Lung (tissue), 12 donors: ENCODE data around the gene HCRT. TPM values are rescaled to one million over a fixed set of nuclear protein-coding genes. Genes with fewer than 3 reads are reported as not detected.

Experiments used
- ATAC-seq: fragments of 200-7000 bp; cut with Tn5 transposase; one replicate; pipeline ENCODE4 v1.9.1; 2020; ENCODE audit warnings: moderate number of reproducible peaks; ENCODE audit not compliant: insufficient read depth, low FRiP score
- DNase-seq, 3 donors: peaks; one replicate each; pipeline ENCODE4 v3.0.0-alpha.2; 2013 to 2017
- H3K27ac ChIP-seq, 2 donors: one replicate each; pipeline ENCODE4 v1.5.1; 2013; ENCODE audit warnings: mild to moderate bottlenecking in 2 of 2, moderate library complexity in 2 of 2, control low read depth in 1 of 2, inconsistent platforms in 1 of 2, low read depth in 1 of 2, low read length in 1 of 2
- H3K27me3 ChIP-seq, 3 donors: one replicate each; pipeline ENCODE4 v1.5.1; 2013; ENCODE audit warnings: low read length in 2 of 3; ENCODE audit not compliant: control insufficient read depth in 3 of 3, insufficient read depth in 3 of 3
- H3K36me3 ChIP-seq, 4 donors: one replicate each; pipeline ENCODE4 v1.5.1; 2013; ENCODE audit warnings: low read length in 4 of 4, mild to moderate bottlenecking in 1 of 4, moderate library complexity in 1 of 4; ENCODE audit not compliant: control insufficient read depth in 4 of 4, insufficient read depth in 4 of 4
- H3K4me1 ChIP-seq, 5 donors: one replicate each; pipeline ENCODE4 v1.5.1; 2013; ENCODE audit warnings: low read length in 5 of 5, mild to moderate bottlenecking in 2 of 5, moderate library complexity in 1 of 5; ENCODE audit not compliant: control insufficient read depth in 5 of 5, insufficient read depth in 5 of 5
- H3K4me3 ChIP-seq: one replicate; pipeline ENCODE4 v1.5.1; 2013; ENCODE audit warnings: mild to moderate bottlenecking, control low read depth, moderate library complexity
- H3K9ac ChIP-seq, 2 donors: one replicate each; pipeline ENCODE4 v1.5.1; 2013; ENCODE audit warnings: low read length in 2 of 2, control low read depth in 1 of 2; ENCODE audit not compliant: insufficient read depth in 1 of 2
- H3K9me3 ChIP-seq, 4 donors: one replicate each; pipeline ENCODE4 v1.5.1; 2013; ENCODE audit warnings: low read length in 3 of 4, mild to moderate bottlenecking in 1 of 4, moderate library complexity in 1 of 4; ENCODE audit not compliant: control insufficient read depth in 4 of 4, insufficient read depth in 3 of 4
- WGBS, 2 donors: extraction: QIAGEN DNeasy Blood & Tissue Kit; methylation state at CpG; one replicate each; pipeline ENCODE4 v1.1.7; 2013; 5-methylcytosine and 5-hydroxymethylcytosine counted together
- polyA plus RNA-seq, 2 donors: library from polyadenylated mRNA; stranded (reverse); fragments of 200-250 nt; gene quantifications; one replicate each; pipeline ENCODE4 v1.2.1, GENCODE V29; 2013
- total RNA-seq, 2 donors: library from RNA; depleted of rRNA in 1 of 2; stranded (reverse); fragments of >200 nt in 1 of 2; gene quantifications; one replicate each; pipeline ENCODE4 v1.2.1, GENCODE V29; 2014 to 2021
- TF ChIP-seq, protein P1 (sequence below): IDR thresholded peaks from 2 replicates; pipeline ENCODE4 v1.5.1; 2012; ENCODE audit warnings: mild to moderate bottlenecking; ENCODE audit errors: control extremely low read depth, extremely low read depth
- donor health status: control.
- donor health status: control.
- donor health status: Bipolar disorder and iron deficiency.
- donor health status: healthy.
- donor health status: DM: yes; HTN: yes; CAD: no.

The HCRT gene
- total and polyA plus RNA-seq, 4 donors = not detected

DNA sequence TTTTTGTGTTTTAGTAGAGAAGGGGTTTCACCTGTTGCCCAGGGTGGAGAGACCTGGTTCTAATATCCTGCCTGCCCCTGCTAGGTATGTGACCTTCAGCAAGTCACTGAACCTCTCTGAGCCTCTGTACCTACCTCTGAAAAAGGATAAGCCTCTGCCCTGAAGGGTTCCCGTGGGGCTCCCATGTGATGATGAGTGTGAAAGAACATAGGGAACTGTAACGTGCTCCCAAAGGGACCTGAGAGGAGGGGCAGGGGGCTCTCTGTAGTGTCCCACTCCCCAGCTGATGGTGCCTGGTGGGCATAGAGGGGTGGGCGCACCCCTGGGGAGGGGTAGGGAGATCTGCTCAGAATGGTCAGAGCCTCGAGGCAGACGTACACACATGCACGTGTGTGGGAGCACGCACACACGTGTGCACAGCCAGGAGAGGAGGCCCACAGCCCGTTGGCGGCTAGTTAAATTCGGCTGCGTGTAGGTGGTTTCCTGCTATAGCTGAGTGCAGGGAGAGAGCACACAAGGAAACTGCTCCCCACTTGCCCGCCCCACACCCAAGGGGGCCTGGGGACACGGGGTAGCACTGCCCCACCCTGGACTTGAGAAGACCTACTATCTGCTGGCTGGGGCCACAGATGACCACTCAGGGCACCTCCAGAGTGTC lies 11.0 kb downstream of the HCRT start:
- WGBS, 2 donors = 66 to 71% methylated on average over 14 of the region's 14 CpGs
- Histone ChIP-seq H3K36me3 (no peaks in the 10 kb centered on the region), H3K27ac (no peak overlapping the region), H3K27me3 (peaks cover 0 to 13% (median 6%) of the 10 kb centered on the region in 3 donors), H3K4me1 (peaks cover 0 to 7% (median 0%) of the 10 kb centered on the region in 5 donors), H3K4me3 (no peak overlapping the region), H3K9ac (no peak overlapping the region), H3K9me3 (no peaks in the 10 kb centered on the region)
- TF ChIP-seq, protein P1, sequence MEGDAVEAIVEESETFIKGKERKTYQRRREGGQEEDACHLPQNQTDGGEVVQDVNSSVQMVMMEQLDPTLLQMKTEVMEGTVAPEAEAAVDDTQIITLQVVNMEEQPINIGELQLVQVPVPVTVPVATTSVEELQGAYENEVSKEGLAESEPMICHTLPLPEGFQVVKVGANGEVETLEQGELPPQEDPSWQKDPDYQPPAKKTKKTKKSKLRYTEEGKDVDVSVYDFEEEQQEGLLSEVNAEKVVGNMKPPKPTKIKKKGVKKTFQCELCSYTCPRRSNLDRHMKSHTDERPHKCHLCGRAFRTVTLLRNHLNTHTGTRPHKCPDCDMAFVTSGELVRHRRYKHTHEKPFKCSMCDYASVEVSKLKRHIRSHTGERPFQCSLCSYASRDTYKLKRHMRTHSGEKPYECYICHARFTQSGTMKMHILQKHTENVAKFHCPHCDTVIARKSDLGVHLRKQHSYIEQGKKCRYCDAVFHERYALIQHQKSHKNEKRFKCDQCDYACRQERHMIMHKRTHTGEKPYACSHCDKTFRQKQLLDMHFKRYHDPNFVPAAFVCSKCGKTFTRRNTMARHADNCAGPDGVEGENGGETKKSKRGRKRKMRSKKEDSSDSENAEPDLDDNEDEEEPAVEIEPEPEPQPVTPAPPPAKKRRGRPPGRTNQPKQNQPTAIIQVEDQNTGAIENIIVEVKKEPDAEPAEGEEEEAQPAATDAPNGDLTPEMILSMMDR = no peak
- DNase-seq = no peak
- no peak for ATAC-seq

DNA sequence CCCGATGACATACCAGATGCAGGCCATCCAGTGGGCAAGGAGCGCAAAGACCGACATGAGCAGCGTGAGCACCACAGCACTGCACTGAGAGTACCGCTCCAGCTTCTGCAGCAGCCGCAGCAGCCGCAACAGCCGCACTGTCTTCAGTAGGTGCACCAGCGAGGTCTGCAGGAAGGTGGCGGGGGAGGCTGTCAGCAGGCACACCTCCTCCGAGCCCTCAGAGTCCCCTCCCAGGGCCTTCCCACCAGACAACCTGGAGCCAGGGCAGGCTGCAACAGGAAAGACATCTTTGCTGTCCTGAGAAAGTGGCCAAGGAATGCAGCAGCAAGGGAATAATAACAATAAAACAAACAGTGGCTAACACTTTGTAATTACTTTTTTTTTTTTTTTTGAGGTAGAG lies 13.4 kb downstream of the HCRT start:
- Histone ChIP-seq H3K4me3 (no peak overlapping the region), H3K4me1 (no peaks in the 10 kb centered on the region), H3K27me3 (peaks cover 0 to 9% (median 0%) of the 10 kb centered on the region in 3 donors), H3K9ac (no peak overlapping the region), H3K36me3 (no peaks in the 10 kb centered on the region), H3K27ac (no peak overlapping the region), H3K9me3 (no peaks in the 10 kb centered on the region)
- 74 to 78% methylated on average over 11 of the region's 11 CpGs for WGBS, 2 donors
- TF ChIP-seq, protein P1 = no peak
- DNase-seq (no peak), ATAC-seq (no peak)

DNA sequence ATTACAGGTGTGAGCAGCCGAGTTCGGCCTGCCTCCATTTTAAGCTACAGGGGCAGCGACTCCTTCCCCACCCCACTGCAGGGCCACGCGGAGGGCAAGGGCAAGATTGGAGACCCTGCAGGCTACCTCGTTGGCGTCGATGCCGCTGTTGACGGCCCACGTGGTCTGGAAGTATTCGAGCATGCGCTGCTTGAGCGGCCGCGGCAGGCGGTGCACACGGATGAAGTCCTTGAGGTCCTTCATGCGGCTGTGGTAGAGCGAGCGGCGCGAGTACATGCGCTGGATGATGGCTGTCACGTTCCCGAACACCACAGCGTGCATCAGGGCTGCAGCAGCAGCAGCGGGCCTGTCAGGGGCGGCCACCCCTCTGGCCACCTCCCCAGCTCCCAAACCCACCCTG lies 15.9 kb downstream of the HCRT start:
- no peaks in the 10 kb centered on the region for H3K36me3 ChIP-seq
- no peaks in the 10 kb centered on the region for H3K4me1 ChIP-seq
- no peak overlapping the region for H3K9ac ChIP-seq
- TF ChIP-seq, protein P1 = no peak
- DNase-seq = no peak
- no peak overlapping the region for H3K27ac ChIP-seq
- H3K27me3 ChIP-seq = peaks cover 0 to 8% (median 0%) of the 10 kb centered on the region in 3 donors
- no peak for ATAC-seq
- no peak overlapping the region for H3K4me3 ChIP-seq
- no peaks in the 10 kb centered on the region for H3K9me3 ChIP-seq
- 95 to 96% methylated on average over 29 of the region's 29 CpGs for WGBS, 2 donors

DNA sequence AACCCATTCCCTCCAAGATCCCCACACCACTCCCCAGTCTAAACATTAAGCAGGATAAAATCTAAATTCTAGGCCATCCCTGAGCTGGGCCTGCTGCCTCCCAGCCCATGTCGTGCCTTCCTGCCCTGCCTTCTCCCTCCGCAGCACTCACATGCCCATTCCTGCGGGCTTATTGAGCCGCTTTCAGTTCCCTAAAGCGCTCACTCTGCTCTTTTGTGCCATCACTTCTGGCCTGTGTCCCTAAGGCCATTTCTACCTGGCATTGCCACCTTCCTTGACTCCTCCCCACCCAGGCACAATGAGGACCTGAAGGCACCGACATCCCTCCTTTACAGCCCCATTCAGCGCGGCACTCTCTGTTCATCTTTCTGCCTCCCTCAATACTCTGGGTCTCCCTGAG lies 17.4 kb downstream of the HCRT start:
- TF ChIP-seq, protein P1 = no peak
- Histone ChIP-seq H3K27ac (no peak overlapping the region), H3K9ac (no peak overlapping the region), H3K4me3 (no peak overlapping the region), H3K9me3 (no peaks in the 10 kb centered on the region), H3K4me1 (no peaks in the 10 kb centered on the region), H3K36me3 (no peaks in the 10 kb centered on the region), H3K27me3 (peaks cover 0 to 7% (median 0%) of the 10 kb centered on the region in 3 donors)
- ATAC-seq (no peak), DNase-seq (no peak)
- 82 to 87% methylated on average over 8 of the region's 8 CpGs for WGBS, 2 donors
